Ishikawa (cell line): ENCODE measurements around the gene CMTM5.

Experiments used
- CEBPB ChIP-seq: IDR thresholded peaks from 2 replicates; pipeline ENCODE4 v1.6.1; 2012
- CREB1 ChIP-seq: IDR thresholded peaks from 2 replicates; pipeline ENCODE4 v1.6.1; 2012; ENCODE audit warnings: low read depth
- EGR1 ChIP-seq: IDR thresholded peaks from 2 replicates; pipeline ENCODE4 v1.6.1; 2012
- EP300 ChIP-seq: IDR thresholded peaks from 2 replicates; pipeline ENCODE4 v1.6.1; 2012; ENCODE audit warnings: borderline replicate concordance
- FOXM1 ChIP-seq: IDR thresholded peaks from 2 replicates; pipeline ENCODE4 v1.6.1; 2012; ENCODE audit warnings: low read depth, borderline replicate concordance
- NFIC ChIP-seq: IDR thresholded peaks from 2 replicates; pipeline ENCODE4 v1.6.1; 2012
- RAD21 ChIP-seq: IDR thresholded peaks from 2 replicates; pipeline ENCODE4 v1.6.1; 2012; ENCODE audit warnings: low read depth
- REST ChIP-seq: IDR thresholded peaks from 2 replicates; pipeline ENCODE4 v1.6.1; 2012; ENCODE audit warnings: low read depth, mild to moderate bottlenecking
- TAF1 ChIP-seq: IDR thresholded peaks from 2 replicates; pipeline ENCODE4 v1.6.1; 2012; ENCODE audit warnings: low read depth, mild to moderate bottlenecking
- TCF12 ChIP-seq: IDR thresholded peaks from 2 replicates; pipeline ENCODE4 v1.6.1; 2012; ENCODE audit warnings: low read depth
- TEAD4 ChIP-seq: IDR thresholded peaks from 2 replicates; pipeline ENCODE4 v1.6.1; 2012
- YY1 ChIP-seq: IDR thresholded peaks from 2 replicates; pipeline ENCODE4 v1.6.1; 2012; ENCODE audit warnings: low read depth
- ZBTB7A ChIP-seq: IDR thresholded peaks from 2 replicates; pipeline ENCODE4 v1.6.1; 2012; ENCODE audit warnings: low read depth
- TF ChIP-seq, protein P1 (sequence below): IDR thresholded peaks from 2 replicates; pipeline ENCODE4 v1.6.1; 2012
- TF ChIP-seq, protein P2 (sequence below): IDR thresholded peaks from 2 replicates; pipeline ENCODE4 v1.6.1; 2012

CMTM5 gene

GRCh38 chr14:23409475-23409874 is 32.6 kb downstream of the CMTM5 start:
- TF ChIP-seq YY1, result no peak
- no peak for TF ChIP-seq CREB1
- no peak for TF ChIP-seq FOXM1
- TF ChIP-seq CEBPB, result no peak
- no peak for TF ChIP-seq EP300
- TF ChIP-seq REST, result no peak
- no peak for TF ChIP-seq TAF1
- TF ChIP-seq NFIC, result no peak
- no peak for TF ChIP-seq TEAD4

- TF ChIP-seq ZBTB7A (no peak), EGR1 (no peak), REST (no peak)
Observed at GRCh38 chr14:23409966-23410635, 33.3 kb downstream of the CMTM5 start.

DNA sequence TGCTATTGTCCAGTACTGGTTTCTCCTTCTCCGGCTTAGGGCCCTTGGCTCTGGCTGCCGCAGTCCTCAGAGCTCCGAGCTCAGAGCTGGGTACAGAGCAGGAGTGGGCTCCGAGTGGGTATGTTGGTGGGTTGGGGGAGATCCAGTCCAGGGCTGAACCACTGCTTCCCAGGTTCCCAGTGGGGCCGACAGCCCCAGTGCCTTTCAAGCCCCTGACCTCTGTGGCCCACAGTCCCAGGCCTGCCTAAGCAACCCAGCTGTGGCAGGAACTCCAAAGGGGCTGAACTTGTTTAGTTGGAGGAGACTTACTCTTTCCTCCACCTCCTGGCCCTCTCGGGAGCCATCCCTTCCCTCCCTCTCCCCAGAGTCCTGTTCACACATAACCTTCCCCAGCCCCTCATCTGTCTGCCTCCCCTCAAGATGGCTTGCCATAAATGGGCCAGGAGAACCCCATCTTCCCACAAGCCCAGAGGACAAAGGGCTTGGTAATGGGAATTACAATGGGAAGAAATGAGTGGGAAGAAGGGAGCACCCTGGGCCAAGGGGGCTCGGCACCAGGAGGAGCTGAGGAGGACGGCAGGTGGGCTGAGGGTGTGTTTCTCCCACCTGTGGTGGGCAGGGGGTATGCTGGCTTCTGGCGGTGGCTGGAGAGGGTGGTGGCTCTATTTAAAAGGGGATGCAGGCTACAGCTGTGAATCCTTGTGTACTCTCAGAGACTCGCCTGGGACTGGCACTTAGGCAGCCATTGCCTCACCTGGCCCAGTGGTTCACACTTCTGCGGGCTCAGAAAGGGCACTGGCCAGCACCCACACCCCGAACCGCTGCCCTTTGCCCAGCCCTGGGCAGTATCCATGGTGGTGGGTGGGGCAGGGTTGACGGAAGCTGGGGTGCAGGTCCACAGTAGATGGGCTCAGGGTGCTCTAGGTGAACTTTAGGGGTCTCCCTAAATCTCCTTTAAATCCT is 35.0 kb downstream of the CMTM5 start:
- TF ChIP-seq ZBTB7A (no peak), CEBPB (no peak), CREB1 (no peak), YY1 (no peak), TCF12 (no peak), EGR1 (no peak), TEAD4 (no peak), REST (no peak), TAF1 (no peak), NFIC (no peak), RAD21 (no peak), EP300 (no peak), FOXM1 (no peak)
- TF ChIP-seq, protein P1, sequence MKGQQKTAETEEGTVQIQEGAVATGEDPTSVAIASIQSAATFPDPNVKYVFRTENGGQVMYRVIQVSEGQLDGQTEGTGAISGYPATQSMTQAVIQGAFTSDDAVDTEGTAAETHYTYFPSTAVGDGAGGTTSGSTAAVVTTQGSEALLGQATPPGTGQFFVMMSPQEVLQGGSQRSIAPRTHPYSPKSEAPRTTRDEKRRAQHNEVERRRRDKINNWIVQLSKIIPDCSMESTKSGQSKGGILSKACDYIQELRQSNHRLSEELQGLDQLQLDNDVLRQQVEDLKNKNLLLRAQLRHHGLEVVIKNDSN, result no peak
- TF ChIP-seq, protein P2, sequence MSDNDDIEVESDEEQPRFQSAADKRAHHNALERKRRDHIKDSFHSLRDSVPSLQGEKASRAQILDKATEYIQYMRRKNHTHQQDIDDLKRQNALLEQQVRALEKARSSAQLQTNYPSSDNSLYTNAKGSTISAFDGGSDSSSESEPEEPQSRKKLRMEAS, result no peak

GRCh38 chr14:23413681-23414080 is 36.8 kb downstream of the CMTM5 start:
- TF ChIP-seq NFIC, result no peak
- no peak for TF ChIP-seq TAF1
- TF ChIP-seq, protein P1, result no peak
- no peak for TF ChIP-seq REST
- TF ChIP-seq, protein P2, result no peak
- no peak for TF ChIP-seq FOXM1
- no peak for TF ChIP-seq ZBTB7A
- TF ChIP-seq TEAD4, result no peak
- TF ChIP-seq EGR1, result no peak
- TF ChIP-seq CREB1, result no peak
- no peak for TF ChIP-seq EP300
